ENCODE results near the gene VAC14.

The VAC14 gene

DNA sequence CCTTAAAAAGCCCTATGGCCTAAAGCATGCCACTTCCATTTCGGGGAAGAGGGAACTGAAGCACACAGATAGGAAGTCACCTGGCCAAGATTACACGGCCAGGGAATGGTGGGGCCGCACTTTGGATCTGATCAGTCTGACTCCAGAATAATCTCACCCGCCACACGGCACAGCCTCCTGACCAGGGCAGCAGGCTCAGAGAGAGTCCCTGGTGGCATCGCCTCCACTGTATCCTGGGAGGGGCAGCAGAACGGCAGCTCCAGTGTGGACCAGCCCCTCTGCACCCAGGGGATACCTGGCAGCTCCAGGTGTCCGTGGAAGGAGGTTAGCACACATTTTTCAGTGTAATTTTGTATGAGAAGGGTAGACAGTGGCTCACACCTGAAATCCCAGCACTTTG lies 35.5 kb downstream of the VAC14 start:
- H3K36me3 ChIP-seq (ENCODE audit: control insufficient read depth, insufficient read depth, low read length): peaks cover 31% of the 10 kb centered on the region
- no peak for DNase-seq (ENCODE audit: extremely low read depth, insufficient read length)
- TF ChIP-seq, protein P1, sequence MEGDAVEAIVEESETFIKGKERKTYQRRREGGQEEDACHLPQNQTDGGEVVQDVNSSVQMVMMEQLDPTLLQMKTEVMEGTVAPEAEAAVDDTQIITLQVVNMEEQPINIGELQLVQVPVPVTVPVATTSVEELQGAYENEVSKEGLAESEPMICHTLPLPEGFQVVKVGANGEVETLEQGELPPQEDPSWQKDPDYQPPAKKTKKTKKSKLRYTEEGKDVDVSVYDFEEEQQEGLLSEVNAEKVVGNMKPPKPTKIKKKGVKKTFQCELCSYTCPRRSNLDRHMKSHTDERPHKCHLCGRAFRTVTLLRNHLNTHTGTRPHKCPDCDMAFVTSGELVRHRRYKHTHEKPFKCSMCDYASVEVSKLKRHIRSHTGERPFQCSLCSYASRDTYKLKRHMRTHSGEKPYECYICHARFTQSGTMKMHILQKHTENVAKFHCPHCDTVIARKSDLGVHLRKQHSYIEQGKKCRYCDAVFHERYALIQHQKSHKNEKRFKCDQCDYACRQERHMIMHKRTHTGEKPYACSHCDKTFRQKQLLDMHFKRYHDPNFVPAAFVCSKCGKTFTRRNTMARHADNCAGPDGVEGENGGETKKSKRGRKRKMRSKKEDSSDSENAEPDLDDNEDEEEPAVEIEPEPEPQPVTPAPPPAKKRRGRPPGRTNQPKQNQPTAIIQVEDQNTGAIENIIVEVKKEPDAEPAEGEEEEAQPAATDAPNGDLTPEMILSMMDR (IDR thresholded peaks at IDR 0.05; ENCODE audit: insufficient read depth, low read length, poor library complexity, severe bottlenecking): no peak

DNA sequence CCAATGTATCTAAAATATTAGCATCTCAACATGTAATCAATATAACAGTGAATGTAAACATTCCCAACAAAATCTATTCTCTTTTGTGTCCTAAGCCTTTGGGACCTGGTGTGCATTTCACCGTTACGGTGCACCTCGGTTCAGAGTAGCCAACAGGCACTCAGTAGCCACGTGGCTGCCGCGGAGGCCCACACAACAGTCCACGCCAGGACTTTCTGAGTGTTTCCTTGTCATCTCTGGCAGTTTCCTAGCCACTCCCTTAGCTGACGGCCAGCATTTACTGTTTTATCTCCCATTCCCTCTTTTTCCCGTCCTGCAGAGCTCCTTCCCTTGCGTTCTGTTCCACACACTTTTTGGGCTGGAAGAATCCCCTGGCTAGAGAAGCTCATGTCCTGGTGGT lies 36.3 kb downstream of the VAC14 start:
- H3K27me3 ChIP-seq (replicated peaks; ENCODE audit: control insufficient read depth, insufficient read depth, low read length): no peaks in the 10 kb centered on the region
- H3K4me3 ChIP-seq (replicated peaks; ENCODE audit: low read depth, low read length): no peak overlapping the region
- peaks cover 24% of the 10 kb centered on the region for H3K36me3 ChIP-seq (ENCODE audit: control insufficient read depth, insufficient read depth, low read length)
- TF ChIP-seq, protein P1 (IDR thresholded peaks at IDR 0.05; ENCODE audit: insufficient read depth, low read length, poor library complexity, severe bottlenecking): no peak
- no peak for DNase-seq (ENCODE audit: extremely low read depth, insufficient read length)

More for the DNA sequence above, 35.5 kb downstream of the VAC14 start:
- H3K27me3 ChIP-seq (replicated peaks; ENCODE audit: control insufficient read depth, insufficient read depth, low read length): no peaks in the 10 kb centered on the region
- no peak overlapping the region for H3K4me3 ChIP-seq (replicated peaks; ENCODE audit: low read depth, low read length)

DNA sequence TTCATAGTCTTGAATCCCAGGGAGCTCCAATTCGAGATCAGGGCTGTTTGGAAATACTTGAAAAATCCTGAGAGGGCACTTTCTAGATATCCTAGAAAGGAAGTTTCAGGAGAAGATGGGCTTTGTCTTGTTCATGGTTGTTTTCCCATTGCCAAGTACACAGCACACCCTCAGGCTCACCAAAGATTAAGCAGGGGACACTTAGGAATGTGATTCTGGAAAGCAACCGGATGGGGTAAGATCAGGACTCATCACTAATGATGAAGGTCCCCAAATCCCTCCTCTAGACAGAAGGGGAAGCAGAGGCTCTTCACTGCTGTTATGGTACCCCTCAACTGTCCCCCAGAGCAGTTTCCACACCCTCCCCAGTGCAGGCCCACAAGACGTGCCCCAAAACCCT lies 40.7 kb downstream of the VAC14 start:
- TF ChIP-seq, protein P1 (IDR thresholded peaks at IDR 0.05; ENCODE audit: insufficient read depth, low read length, poor library complexity, severe bottlenecking): no peak
- H3K4me3 ChIP-seq (replicated peaks; ENCODE audit: low read depth, low read length): no peak overlapping the region
- DNase-seq (ENCODE audit: extremely low read depth, insufficient read length): no peak
- H3K36me3 ChIP-seq (ENCODE audit: control insufficient read depth, insufficient read depth, low read length): peaks cover 22% of the 10 kb centered on the region
- H3K27me3 ChIP-seq (replicated peaks; ENCODE audit: control insufficient read depth, insufficient read depth, low read length): no peaks in the 10 kb centered on the region

DNA sequence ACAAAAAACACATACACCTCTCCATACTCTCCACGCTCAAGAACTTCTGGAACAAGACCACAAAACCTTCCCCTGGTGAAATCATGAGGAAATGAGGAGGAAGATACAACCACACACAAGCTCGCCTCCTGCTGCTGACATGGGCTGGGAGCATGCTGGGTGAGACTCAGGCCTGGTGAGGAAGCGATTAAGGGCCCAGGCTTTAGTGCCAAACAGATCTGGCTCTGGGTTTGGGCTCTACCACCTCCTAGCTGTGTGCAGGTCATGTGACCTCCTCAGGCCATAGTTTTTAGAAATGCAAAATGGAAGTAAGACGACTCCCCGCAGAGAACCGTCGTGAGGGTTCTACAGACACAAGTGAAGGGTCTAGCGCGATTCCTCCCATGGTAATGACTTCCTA lies 41.3 kb downstream of the VAC14 start:
- Histone ChIP-seq H3K27me3 (replicated peaks; ENCODE audit: control insufficient read depth, insufficient read depth, low read length) (no peaks in the 10 kb centered on the region), H3K36me3 (ENCODE audit: control insufficient read depth, insufficient read depth, low read length) (peaks cover 22% of the 10 kb centered on the region), H3K4me3 (replicated peaks; ENCODE audit: low read depth, low read length) (no peak overlapping the region)
- DNase-seq (ENCODE audit: extremely low read depth, insufficient read length): no peak
- TF ChIP-seq, protein P1 (IDR thresholded peaks at IDR 0.05; ENCODE audit: insufficient read depth, low read length, poor library complexity, severe bottlenecking): no peak

DNA sequence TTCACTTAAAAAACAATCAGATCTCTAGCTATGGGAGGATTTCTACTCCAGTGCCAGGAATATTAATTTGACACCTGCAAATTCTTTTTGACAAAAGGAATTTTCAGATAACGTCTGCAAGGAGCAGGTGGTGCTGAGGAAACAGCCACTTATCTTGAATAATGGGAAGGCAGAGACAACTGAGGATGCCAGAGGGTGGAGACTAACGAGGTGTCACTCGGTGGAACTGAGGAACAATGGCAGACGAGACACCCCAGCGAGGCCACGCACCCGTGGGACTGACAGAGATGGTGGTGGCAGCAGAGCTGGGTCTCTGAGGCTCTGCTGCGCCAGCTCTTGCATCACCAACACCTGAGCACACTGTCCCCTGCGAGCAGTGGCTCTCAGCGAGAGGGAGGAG lies 42.2 kb downstream of the VAC14 start:
- Histone ChIP-seq H3K36me3 (ENCODE audit: control insufficient read depth, insufficient read depth, low read length) (peaks cover 22% of the 10 kb centered on the region), H3K4me3 (replicated peaks; ENCODE audit: low read depth, low read length) (no peak overlapping the region), H3K27me3 (replicated peaks; ENCODE audit: control insufficient read depth, insufficient read depth, low read length) (no peaks in the 10 kb centered on the region)
- TF ChIP-seq, protein P1 (IDR thresholded peaks at IDR 0.05; ENCODE audit: insufficient read depth, low read length, poor library complexity, severe bottlenecking): no peak
- DNase-seq (ENCODE audit: extremely low read depth, insufficient read length): no peak

DNA sequence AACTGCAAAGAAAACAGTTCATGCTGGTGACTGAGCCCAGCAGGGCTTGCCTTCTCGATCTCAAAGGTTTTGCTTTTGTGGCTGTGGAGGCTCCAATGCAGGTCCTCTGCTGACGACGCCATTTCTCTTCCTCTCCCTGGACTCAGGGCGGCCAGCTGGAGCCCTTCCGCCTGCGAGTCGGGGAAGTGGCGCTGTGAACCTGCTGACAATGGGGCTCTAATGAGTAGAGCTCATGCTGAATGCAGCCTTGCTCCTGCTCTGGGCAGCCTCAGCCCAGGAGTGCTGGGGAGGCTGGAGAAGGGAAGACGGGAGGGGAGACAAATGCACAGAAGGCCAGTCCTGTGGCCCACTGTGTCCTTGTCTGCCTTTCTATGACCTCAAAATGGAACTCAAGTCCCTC lies 43.8 kb downstream of the VAC14 start:
- Histone ChIP-seq H3K36me3 (ENCODE audit: control insufficient read depth, insufficient read depth, low read length) (peaks cover 19% of the 10 kb centered on the region), H3K4me3 (replicated peaks; ENCODE audit: low read depth, low read length) (no peak overlapping the region), H3K27me3 (replicated peaks; ENCODE audit: control insufficient read depth, insufficient read depth, low read length) (no peaks in the 10 kb centered on the region)
- no peak for DNase-seq (ENCODE audit: extremely low read depth, insufficient read length)
- TF ChIP-seq, protein P1 (IDR thresholded peaks at IDR 0.05; ENCODE audit: insufficient read depth, low read length, poor library complexity, severe bottlenecking): no peak

All from GM06990 (cell line).